Stimulated activated CD4-positive, alpha-beta T cell treated with anti-CD3 and anti-CD28 coated beads, Interleukin-1b, Interleukin-23, amount 100 ng/mL, for 4 hours (primary cell): ENCODE data around the gene CXXC4.

Experiments
- DNase-seq, 2 donors: peaks; one replicate each; pipeline ENCODE4 v3.0.0-alpha.2; 2020; ENCODE audit warnings: low read depth in 2 of 2

The CXXC4 gene

GRCh38 chr4:104420766-104421165 is 73.9 kb downstream of the CXXC4 start:
- no peak for DNase-seq
